ENCODE data around the gene RIMBP2.

The RIMBP2 gene

DNA sequence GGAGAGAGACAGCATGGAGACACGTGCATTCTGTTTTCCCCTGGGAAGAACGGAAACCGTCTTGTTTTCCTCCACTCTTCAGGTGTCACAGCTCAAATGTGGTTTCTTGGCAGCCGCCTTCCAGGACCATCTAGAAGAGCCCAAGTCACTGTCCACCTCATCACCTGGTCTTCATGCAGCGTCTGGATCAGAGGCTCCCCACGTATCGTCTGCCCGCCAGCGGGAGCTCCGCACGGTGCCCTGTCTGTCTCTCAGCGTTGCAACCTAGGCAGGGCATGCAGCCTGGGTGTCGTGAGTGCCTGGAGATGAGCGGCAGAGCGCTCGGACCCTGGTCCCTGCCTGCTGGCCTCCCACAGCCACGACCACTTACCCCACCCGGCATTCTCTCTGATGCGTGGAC lies 260.9 kb downstream of the RIMBP2 start:
- DNase-seq: no peak

DNA sequence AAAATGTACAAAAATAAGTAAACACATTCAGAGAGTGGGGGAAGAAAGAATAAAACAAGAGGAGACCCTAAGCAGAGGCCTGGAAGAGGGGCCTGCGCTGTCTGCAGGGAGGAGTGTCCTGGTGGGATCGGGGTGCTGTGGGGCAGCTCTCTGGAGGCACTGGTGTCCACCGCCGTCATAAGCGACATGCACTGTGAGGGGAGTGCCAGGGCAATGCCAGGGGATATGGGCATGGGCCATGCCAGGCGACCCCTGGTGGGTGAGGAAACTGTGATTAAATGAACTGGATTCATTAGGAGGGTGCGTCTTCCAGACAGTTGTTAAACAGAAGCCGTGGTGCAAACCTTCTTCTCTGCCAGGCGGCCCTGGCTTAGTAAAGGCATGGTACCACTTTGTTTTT lies 261.8 kb downstream of the RIMBP2 start:
- DNase-seq: no peak

DNA sequence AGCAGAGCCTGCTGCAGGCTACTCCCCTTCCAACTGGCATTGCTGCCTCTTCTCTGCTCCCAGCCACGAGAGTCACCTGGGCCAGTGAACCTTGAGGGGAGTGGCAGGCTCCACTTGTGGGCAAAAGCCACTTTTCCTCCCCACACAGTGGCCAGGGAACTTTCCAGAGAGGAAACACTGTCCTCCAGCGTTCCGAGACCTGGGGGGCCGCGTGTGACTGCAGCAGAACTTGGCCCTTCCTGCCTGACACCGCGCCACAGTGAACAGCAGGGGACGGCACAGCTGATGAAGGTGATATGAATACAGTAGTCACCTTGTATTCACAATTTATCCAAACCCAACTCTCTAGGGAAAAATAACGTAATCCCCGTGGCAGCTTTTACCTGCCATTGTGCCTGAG lies 263.6 kb downstream of the RIMBP2 start:
- no peak for DNase-seq

DNA sequence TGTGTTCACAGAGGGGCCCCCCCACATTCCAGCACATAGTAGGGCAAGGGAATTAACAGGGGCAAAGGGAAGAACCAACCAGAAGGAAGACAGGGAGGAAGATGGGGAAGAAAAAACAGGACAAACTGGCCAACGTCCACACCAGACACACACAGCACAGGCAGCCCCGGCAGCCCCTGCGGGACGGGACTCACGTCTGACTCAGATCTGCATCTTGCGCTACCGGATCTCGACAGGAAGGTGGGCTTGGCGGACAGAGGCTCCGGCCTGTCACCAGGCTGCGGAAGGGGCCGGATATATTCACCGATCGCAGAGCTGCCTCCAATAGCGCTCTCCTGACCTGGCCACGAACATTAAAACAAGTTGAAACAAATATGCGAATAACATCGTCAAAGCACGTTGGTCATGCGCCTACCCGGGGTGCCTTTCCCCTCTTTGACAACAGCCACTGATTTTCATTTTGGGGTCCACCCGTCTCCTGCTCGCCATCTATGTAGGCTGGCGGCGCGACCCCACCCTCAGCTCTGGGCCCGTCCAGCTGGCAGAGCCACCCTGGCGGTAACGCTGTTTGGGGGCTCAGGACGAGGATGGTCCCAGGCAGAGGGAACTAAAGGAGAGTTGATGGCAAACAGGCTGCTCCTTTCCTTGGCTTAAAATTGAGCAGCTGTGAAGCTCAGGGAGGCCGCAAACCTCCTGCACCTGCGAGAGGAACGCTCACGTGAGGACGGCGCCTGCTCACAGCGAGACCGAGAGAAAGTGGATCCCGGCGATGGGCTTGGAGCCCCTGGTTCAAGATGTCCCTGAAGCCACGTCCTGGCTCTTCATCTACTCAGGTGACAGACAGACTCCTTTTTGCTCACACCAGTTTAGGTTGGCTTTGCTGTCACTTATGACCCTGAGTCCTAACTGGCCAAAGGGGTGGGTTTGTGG lies 264.8 kb downstream of the RIMBP2 start:
- DNase-seq: no peak

DNA sequence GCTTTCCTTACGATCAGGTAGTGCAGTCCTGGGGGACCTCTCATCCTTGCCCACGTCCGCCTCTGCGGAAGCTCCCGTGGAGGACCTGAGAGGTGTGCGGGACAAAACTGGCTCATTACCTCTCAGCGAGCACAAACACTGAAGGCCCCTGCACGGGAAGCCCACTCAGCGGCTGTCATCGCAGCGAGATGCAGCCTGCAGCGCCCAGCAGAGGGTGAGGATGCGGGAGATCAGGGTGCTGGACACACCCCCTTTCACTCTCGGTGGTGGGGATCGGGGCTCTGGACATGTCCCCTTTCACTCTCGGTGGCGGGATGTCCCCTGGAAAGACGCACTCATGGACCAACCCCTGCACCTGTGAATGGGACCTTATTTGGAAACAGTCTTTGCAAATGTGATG lies 266.8 kb downstream of the RIMBP2 start:
- no peak for DNase-seq

DNA sequence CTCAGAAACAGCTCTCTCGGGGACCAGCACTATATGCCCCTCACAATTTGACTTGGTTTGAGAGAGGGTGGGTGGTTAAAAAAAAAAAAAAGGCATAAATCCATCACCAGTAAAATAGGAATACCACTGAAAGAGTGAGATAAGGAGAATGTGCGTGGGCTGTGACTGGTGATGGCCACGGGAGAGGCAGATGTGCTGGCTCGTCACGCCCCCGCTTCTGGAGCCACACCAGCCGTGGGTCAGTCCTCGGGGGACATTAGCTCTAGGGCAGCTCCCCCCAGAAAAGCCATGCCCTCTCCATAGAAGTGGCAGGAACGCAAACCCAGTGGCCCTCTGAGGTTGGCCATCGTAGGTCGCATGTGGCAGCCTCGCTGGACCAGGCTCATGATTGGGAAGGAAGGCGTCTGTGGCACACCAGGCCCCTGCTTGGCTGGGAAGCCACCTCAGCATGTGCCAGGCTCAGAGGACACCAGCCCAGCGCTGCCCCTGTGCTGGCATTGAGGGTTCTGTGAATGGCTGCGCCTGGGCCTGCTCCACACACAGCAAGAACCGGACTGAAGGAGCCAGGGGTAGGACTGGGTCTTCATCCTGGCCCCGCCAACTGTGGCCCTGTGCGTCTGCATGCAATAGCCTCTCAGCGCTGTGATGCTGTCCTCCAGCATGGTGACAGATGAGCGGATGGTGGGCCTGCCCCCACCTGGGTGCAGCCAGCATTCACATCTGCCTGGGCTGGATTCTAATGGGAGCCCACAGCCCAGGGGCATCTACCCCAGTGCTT lies 267.9 kb downstream of the RIMBP2 start:
- no peak for DNase-seq

DNA sequence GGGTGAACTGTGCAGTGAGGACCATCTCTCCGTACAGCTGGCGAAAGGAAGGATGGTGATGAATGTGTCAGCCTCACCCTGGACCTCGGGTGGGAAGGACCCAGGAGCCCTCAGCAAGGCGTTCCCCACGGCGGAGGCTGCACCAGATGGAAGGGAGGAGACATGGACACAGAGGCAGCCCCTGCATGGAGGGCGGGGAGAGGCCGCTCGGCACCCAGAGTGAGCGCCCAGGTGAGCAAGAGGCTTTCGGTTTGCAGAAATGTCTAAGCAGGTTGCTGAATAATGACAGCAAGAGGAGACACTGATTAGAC lies 268.5 kb downstream of the RIMBP2 start:
- no peak for DNase-seq

DNA sequence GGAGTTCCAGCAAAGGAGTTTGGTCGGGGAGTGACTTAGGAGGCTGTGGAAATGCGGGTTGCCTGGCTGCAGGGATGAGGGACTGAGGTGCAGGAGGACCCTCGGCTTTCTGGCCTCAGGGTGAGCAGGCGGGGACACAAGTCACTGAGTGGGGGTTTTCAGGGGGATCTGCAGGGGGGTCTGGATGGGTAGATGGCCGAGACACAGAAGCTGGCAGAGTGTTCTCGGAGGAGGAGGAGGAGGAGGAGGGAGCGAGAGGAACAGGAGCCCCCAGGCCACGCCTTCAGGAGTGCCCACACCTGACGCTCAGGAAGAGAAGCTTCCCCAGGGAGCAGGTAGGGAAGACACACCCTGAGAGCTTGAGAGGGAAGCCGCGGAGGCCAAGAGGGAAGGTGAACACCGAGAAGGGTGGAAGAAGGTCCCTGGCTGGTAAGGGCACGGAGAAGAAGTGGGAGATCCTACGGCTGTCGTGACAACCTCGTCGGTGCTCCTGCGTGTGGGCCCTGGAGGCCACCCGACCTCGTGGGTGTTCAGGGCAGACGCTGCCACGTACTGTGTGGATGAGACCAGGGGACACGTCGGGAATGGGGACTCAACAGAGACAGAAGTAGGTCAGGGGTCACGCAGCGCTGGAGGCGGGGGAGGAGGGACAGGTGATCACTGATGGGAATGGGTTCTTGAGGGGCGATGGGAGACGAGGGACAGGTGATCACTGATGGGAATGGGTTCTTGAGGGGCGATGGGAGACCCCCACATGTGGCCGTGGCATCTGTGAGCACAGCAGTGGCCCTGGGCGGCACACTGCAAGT lies 269.0 kb downstream of the RIMBP2 start:
- DNase-seq: no peak

DNA sequence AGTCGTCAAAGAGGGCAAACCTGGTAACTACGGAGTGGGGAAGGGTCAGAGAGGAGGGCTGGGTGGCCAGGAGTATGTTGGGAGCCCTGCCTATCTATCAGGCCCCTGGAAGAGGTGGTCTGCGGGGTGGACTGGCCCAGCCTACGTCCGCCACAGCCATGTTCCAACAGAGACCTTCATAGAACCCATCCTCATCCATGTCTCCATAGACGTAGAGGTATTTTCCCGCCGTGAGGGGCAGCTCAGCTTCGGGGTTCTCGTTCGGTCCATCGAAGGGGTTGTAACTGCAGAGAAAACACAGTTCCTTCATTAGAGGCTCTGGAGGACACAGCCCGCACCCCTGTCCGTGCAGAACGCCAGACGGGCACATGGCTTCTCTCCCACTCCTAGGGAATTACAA lies 271.1 kb downstream of the RIMBP2 start:
- DNase-seq: no peak

DNA sequence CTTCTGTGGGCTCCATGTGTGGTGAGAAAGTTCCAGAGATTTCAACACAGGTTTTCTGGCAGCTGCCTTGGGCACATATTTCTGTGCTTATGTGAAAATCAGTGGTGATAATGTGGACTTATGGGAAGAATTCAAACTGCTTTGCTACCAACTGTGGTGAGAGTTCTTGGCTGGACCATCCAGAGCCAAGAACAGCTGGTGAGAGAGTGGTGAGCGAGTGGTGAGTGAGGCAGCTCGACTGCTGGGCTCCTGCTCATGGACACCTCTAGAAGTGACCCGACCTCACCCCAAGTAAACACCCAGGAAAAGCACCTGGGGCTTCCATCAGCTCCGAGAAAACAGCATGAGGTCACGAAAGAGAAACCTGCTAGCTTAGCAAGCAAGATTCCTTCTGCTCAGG lies 272.0 kb downstream of the RIMBP2 start:
- DNase-seq: no peak

DNA sequence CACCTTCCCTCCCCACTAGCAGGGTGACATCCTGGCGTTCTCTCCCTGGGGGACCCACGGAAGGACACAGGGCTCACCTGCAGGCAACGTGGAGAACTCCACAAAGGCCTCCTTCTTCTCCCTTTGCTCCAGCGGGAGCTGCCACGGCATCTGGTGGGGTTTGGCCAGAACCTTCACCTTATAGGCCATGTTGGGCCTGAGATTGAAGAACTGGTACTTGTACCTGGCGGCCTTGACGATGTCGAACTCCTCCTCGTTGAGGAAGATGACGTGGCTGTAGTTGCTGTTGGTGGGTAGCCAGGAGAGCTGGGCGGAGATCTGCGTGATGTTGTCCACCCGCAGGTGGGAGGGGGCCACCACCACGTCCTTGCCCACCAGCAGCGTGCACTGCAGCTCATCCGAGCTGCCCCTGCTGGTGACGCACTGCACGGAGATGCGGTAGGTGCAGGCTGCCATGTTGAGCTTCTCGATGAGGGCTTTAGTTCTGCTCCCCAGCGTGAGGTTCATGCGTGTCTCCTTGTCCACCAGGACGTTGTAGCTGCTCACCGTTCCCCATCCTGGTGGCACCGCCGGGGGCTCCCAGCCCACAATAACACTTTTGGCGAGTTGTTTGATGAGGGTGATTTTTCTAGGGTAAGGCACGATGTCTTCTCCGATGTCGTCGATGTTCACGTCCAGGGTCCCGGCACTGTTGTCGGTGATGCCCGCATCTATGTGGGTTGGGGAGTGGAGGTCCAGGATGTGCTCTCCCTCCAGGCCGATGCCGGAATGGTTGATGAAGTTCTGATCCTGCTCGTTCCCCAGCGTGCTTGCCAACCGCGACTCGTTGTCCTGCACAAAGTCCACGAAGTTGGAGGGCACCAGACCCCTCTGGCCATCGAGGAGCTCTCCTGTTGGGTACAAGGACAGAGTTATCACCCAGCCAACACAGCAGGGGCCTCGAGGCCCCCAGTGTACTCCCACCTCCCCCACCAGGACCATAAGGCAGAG lies 274.0 kb downstream of the RIMBP2 start:
- no peak for DNase-seq

DNA sequence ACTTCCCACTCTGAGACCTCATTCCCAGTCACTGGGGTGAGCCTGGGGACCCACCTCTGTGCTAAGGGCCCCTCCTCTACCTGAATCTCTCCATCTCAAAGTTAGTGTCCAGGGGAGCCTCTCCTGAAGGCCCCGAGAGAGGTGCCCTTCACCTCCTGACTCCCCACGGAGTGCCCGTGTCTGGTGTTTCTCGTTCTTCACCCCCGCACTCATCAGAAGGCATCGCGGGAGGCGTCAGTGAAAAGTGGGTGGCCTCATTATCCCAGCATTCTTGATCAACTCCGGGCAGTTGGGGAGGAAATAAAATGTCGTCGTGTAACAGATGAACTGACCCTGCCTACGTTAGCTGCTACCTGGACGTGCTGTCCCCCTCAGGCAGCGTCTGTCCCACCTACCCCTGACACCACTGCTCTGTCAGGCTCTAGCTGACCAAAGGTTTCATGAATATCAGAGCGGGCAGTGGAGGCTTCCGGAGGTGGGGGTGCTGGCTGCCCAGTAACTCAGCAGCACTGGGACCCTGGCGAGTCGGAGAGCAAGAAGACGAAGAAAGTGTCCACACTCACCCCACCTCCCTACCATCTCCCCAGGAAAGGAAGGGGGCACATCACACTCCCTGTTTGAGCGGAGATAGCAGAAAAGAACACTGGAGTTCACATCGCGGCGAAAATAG lies 275.6 kb downstream of the RIMBP2 start:
- no peak for DNase-seq

DNA sequence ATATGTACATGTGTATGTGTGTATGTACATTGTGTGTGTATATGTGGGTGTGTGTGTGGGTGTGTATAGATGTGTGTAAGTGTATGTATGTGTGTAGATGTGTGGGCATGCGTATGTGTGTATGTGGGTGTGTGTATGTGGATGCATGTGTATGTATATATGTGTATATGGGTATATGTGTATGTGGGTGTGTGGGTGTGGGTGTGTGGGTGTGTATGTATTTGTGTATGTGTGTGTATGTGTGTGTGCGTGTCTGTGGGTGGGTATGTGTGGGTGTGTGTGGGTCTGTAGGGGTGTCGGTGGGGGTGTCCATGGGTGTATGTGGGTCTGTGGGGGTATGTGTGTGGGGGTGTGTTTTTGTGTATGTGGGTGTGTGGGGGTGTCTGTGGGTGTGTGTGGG lies 276.8 kb downstream of the RIMBP2 start:
- DNase-seq: no peak

DNA sequence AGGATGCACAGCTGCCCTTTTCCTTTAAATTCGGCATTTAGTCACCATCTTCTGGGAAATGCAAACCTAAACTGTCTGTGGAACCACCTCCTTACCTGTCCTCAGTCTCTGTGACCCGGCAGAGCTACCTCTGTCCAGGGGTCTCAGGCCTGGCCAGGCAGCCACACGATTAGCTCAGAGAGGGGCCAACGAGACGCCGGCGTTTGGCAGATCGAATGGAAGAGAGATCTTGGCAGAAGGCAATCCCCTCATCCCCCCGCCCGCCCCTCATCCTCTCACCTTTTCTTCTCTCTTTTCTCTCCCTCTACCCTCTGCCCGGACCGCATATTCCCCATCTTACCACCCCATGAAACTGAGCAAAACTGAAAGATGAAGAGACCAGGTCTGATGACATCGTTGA lies 277.4 kb downstream of the RIMBP2 start:
- no peak for DNase-seq

DNA sequence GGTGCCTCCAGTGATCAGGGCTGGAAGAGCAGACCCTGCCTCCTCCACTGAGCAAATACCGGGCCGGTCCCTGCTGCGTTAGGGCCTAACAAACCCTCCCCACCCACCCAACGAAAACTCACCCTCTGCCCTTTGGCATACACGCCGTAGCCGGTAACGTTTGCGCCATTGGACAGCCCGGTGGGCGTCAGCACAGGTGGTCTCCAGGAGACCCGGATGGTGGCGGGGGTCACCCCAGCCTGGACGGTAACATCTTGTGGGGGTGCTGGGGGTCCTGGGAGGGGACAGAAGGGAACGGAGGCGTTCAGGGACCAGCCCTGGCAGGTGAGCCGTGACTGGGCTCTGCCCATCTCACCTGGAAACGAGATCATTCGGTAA lies 277.9 kb downstream of the RIMBP2 start:
- no peak for DNase-seq

DNA sequence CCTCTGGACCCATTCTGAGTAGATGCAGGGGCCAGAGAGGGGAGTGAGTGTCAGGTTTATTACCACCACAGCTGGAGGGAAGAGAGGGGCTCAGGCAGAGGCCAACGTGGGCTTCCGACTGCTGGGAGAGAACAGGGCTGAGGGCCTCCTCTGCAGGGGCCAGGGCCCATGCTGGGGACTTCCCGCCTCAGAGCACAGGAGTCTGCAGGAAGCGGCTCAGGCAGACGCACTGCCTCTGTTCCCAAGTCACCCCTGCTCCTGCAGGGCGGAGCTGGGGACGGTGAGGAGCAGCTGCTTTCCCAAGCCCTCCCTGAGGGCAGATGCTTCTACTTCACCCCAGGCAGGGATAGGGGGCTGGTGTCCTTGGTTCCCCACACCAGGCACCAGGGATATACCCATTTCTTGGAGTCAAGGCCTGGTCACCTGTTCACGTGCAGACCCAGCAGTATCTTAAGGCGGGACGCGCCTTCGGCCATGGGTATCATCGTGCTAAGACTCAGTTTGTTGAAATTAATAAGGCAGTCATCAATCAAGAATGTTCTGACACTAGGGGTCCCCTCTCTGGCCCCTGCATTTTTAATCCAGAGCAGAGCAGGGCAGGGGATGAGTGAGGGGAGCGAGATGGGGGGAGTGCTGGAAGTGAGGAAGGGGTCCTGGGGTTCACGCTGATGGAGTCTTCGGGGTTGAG lies 278.4 kb downstream of the RIMBP2 start:
- no peak for DNase-seq

DNA sequence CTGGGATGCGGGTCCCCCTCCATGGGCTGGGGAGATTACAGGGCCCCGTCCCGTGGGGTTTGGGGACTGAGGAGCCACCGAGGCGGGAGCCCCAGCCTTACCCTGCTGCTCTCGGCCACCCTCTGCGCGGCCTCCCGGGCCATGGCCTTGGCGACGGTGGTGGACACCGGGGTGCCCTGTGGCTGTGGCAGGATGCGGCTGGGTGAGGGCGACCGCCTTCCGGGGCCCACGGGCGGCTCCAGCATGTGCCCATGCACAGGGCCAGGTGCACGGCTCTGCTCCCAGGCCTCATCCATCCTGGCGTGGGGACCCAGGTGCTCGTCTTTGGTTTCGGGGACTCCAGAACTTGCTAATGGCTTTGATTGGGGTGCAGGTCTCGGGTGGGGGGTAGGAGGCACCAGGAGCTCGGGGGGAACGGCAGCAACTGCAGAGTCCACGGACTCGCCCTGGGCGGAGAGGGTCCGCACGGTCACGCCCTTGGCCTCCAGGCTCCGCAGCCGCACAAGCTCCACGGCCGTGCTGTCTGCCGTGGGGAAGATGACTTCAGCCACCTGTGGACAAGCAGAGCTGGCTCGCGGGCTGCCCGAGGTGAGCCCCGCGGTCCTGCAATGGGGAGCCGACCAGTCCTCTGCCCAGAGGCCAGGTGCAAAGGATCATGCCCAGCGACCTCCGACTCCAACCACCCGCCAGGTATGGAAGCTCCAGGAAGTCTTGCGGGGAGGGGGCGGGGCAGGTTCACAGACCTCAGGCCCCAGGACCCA lies 279.2 kb downstream of the RIMBP2 start:
- no peak for DNase-seq

DNA sequence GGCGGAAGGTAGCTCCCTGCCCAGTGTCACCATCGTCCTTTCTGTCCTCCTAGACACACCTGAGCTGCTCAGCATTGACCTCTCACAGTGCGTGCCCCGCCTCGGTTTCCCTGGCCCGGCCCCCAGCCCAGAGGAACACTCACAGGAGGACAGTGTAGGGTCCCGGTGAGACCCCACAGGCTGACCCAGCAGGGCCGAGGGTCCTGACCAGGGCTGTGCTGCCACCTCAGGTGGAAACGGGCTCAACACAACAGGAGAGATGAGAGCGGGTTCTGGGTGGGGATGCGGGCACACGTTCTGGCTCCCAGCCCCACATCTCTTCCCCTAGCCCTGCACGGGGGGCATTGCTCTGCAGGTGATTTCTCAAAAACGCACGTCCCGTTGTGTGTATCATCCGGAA lies 280.3 kb downstream of the RIMBP2 start:
- DNase-seq: no peak

DNA sequence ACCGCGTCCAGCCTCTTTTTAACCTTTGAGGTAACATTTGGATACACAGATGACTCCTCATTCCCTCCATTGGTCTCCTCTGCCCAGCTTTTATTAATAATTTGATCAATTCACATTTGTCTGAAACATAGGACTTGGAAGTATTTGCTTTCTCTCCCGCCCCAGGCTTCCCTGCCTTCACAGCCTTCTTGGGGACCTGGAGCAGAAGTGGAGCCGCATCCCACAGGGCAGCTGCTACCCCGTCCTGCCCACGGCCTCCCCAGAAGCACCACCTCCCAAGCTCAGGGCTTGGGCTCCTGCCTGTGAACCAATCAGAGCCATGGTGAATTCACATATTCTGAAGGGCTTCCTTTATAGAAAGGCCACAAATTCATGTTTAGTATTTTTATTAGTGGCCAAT lies 280.8 kb downstream of the RIMBP2 start:
- no peak for DNase-seq

DNA sequence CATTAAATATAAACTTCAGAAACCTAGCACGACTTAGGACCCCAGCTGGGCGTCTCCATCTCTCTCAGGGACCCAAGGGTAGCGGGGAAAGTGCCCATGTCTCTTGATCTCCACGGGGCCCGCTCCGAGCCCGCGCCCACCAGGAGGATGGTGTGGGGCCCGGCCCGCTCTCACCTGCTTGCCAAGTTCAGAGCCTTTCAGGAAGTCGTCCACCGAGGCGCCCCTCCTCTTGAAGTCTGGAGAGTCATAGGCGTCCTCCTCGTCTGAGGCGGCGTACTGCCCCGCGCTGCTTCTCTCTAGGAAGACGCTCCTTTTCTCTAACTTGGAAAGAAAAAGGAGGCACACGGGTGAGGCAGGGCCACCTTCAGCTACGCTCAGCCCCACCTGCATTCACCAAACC lies 281.5 kb downstream of the RIMBP2 start:
- DNase-seq: no peak

Measured in activated CD4-positive, alpha-beta T cell treated with anti-CD3 and anti-CD28 coated beads, Interleukin-10, Interleukin-2, amounts not matched to agents 100 ng/mL and 50 ng/mL, durations not matched to agents 16 hours and 8 hours (primary cell).